22Rv1 (cell line): ENCODE data around the gene EAF1.

Experiments
- CTCF ChIP-seq: fragments of 450-650 bp; IDR thresholded peaks from 2 replicates; pipeline ENCODE4 v1.5.1; 2017; ENCODE audit warnings: mild to moderate bottlenecking
- ZFX ChIP-seq: fragments of 450-650 bp; IDR thresholded peaks from 2 replicates; pipeline ENCODE4 v1.6.1; 2017; ENCODE audit warnings: antibody characterized with exemption, borderline replicate concordance

GRCh38 chr3:15427981-15428380, 583 bp downstream of the EAF1 start:
- TF ChIP-seq CTCF (no peak), ZFX (no peak)
